HepG2 (cell line): ENCODE results near the gene PPP1R15B. TPM values are rescaled to one million over a fixed set of nuclear protein-coding genes. Genes with fewer than 3 reads are reported as not detected.
A peak's percentile ranks its signal among the peaks of the same experiment; 100 is the strongest.

Experiments
- HDAC1 ChIP-seq: sonication (generic); formaldehyde crosslinking; IDR thresholded peaks from 2 replicates; pipeline ENCODE4 v1.5.1; 2020; ENCODE audit warnings: mild to moderate bottlenecking, missing genetic modification reagents
- IRF2 ChIP-seq: IDR thresholded peaks from 2 replicates; pipeline ENCODE4 v1.6.1; 2018; ENCODE audit warnings: missing genetic modification reagents, missing compliant biosample characterization
- JDP2 ChIP-seq: sonication (generic); formaldehyde crosslinking; IDR thresholded peaks from 2 replicates; pipeline ENCODE4 v1.8.1; 2022; ENCODE audit warnings: missing genetic modification reagents, borderline replicate concordance
- KDM2A ChIP-seq: sonication (generic); formaldehyde crosslinking; IDR thresholded peaks from 2 replicates; pipeline ENCODE4 v1.4.0; 2020; ENCODE audit warnings: low read depth, missing genetic modification reagents, borderline replicate concordance
- PAWR ChIP-seq: sonication (generic); formaldehyde crosslinking; IDR thresholded peaks from 2 replicates; pipeline ENCODE4 v1.4.0; 2020; ENCODE audit warnings: missing genetic modification reagents, mild to moderate bottlenecking, borderline replicate concordance
- PTBP1 ChIP-seq: fragments of 200-400 bp; formaldehyde crosslinking; IDR thresholded peaks from 2 replicates; pipeline ENCODE4 v1.6.1; 2018; ENCODE audit warnings: low read length, low read depth; ENCODE audit not compliant: poor library complexity, severe bottlenecking
- SMARCC2 ChIP-seq: fragments of 450-650 bp; IDR thresholded peaks from 2 replicates; pipeline ENCODE4 v1.6.1; 2017; ENCODE audit warnings: antibody characterized with exemption, mild to moderate bottlenecking
- TCF7L2 ChIP-seq: IDR thresholded peaks from 2 replicates; pipeline ENCODE4 v1.6.1; 2011; ENCODE audit warnings: mild to moderate bottlenecking, low read depth, low read length, moderate library complexity
- ZBTB38 ChIP-seq: sonication (generic); formaldehyde crosslinking; IDR thresholded peaks from 2 replicates; pipeline ENCODE4 v1.5.1; 2020; ENCODE audit warnings: mild to moderate bottlenecking, missing genetic modification reagents
- ZBTB7A ChIP-seq: sonication (generic); formaldehyde crosslinking; IDR thresholded peaks from 2 replicates; pipeline ENCODE4 v1.8.0; 2022; ENCODE audit warnings: mild to moderate bottlenecking, missing genetic modification reagents
- ZEB1 ChIP-seq: IDR thresholded peaks from 2 replicates; pipeline ENCODE4 v1.6.1; 2012; ENCODE audit warnings: mild to moderate bottlenecking, low read depth, inconsistent platforms; ENCODE audit not compliant: insufficient replicate concordance
- ZIK1 ChIP-seq: sonication (generic); formaldehyde crosslinking; IDR thresholded peaks from 2 replicates; pipeline ENCODE4 v1.5.0; 2020; ENCODE audit warnings: mild to moderate bottlenecking, low read depth, missing genetic modification reagents, borderline replicate concordance
- ZNF331 ChIP-seq: sonication (generic); formaldehyde crosslinking; IDR thresholded peaks from 2 replicates; pipeline ENCODE4 v1.4.0; 2020; ENCODE audit warnings: missing genetic modification reagents
- ZNF614 ChIP-seq: IDR thresholded peaks from 2 replicates; pipeline ENCODE4 v1.6.1; 2018; ENCODE audit warnings: missing biosample characterization, missing genetic modification reagents, inconsistent platforms, borderline replicate concordance
- ZNF773 ChIP-seq: sonication (generic); formaldehyde crosslinking; IDR thresholded peaks from 2 replicates; pipeline ENCODE4 v1.4.0; 2020; ENCODE audit warnings: missing genetic modification reagents, borderline replicate concordance
- ZNF788 ChIP-seq: sonication (generic); formaldehyde crosslinking; IDR thresholded peaks from 2 replicates; pipeline ENCODE4 v1.5.0; 2020; ENCODE audit warnings: mild to moderate bottlenecking, missing genetic modification reagents, borderline replicate concordance
- polyA plus RNA-seq, 8 experiments: library from polyadenylated mRNA; depleted of rRNA in 3 of 8; stranded (reverse) in 7 of 8; unstranded in 1 of 8; fragments of >200 nt; fragmentation: Illumina TruSeq in 4 of 8; extraction: Trizol in 4 of 8; gene quantifications; 2 replicates each; pipeline versions ENCODE4 v1.2.1 to v1.2.3, GENCODE V29; 2011 to 2016; ENCODE audit warnings: low read depth in 4 of 8, missing spikeins in 1 of 8, mixed read lengths in 1 of 8; ENCODE audit not compliant: insufficient read depth in 1 of 8
- total RNA-seq, 5 experiments: library from RNA; depleted of rRNA; stranded (reverse); fragments of >200 nt; fragmentation: Illumina TruSeq; extraction: Trizol; gene quantifications; 2 replicates each; pipeline ENCODE4 v1.2.3, GENCODE V29; 2016; ENCODE audit warnings: low read depth in 1 of 5
- TF ChIP-seq, protein P1 (sequence below): IDR thresholded peaks from 2 replicates; pipeline ENCODE4 v1.6.1; 2016; ENCODE audit warnings: low read depth, borderline replicate concordance

PPP1R15B gene
- total and polyA plus RNA-seq, 2 of the 13 experiments (the other 11 are each of a cell fraction or from before 2014, with no cell fraction given), result 13.4 to 23.8 TPM

GRCh38 chr1:204398197-204399125 is 13.2 kb downstream of the PPP1R15B start (continued):
- TF ChIP-seq SMARCC2 (no peak), ZNF614 (CRISPR knock-in tag) (no peak), HDAC1 (CRISPR knock-in tag) (peak; percentile 54), ZBTB38 (CRISPR knock-in tag) (no peak), ZEB1 (peak; percentile 39), JDP2 (CRISPR knock-in tag) (no peak), PAWR (CRISPR knock-in tag) (no peak), ZBTB7A (CRISPR knock-in tag) (0 out of 2 replicates have a peak, but pooled peaks have one; percentile 14), KDM2A (no peak), TCF7L2 (no peak), ZNF788 (peak; percentile 27; the same call in 1 of the 2 replicates), ZNF773 (no peak), ZNF331 (peak; percentile 74; the same call in 1 of the 2 replicates), PTBP1 (no peak), IRF2 (CRISPR knock-in tag) (no peak), ZIK1 (no peak)
- TF ChIP-seq, protein P1, sequence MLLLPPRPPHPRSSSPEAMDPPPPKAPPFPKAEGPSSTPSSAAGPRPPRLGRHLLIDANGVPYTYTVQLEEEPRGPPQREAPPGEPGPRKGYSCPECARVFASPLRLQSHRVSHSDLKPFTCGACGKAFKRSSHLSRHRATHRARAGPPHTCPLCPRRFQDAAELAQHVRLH (CRISPR knock-in tag), result 0 out of 2 replicates have a peak, but pooled peaks have one; percentile 31
